ENCODE measurements around the gene KIF1B. TPM values are rescaled to one million over a fixed set of nuclear protein-coding genes. Genes with fewer than 3 reads are reported as not detected.

KIF1B gene
- total and polyA plus RNA-seq, 2 experiments from 2014 or later, result 21.5 to 68.4 TPM

- TF ChIP-seq ZNF462 (CRISPR knock-in tag; IDR thresholded peaks at IDR 0.05), result no peak
- no peak for TF ChIP-seq CTCF (conservative IDR thresholded peaks at IDR 0.05; ENCODE audit: low read depth in 2 of 2)
- no peak for TF ChIP-seq STAT1 (IDR thresholded peaks at IDR 0.05; ENCODE audit: unreplicated experiment)
- no peak for TF ChIP-seq EZH2phosphoT487 (IDR thresholded peaks at IDR 0.05; ENCODE audit: unreplicated experiment)
- no peak for TF ChIP-seq JUNB (IDR thresholded peaks at IDR 0.05; ENCODE audit: unreplicated experiment)
- no peak for TF ChIP-seq EZH2 (IDR thresholded peaks at IDR 0.05; ENCODE audit: low read depth, unreplicated experiment)
- no peak for TF ChIP-seq ZNF331 (CRISPR knock-in tag; IDR thresholded peaks at IDR 0.05; ENCODE audit: low read depth)
- TF ChIP-seq POLR2AphosphoS5 (IDR thresholded peaks at IDR 0.05; ENCODE audit: low read depth), result no peak
- TF ChIP-seq ETS1 (IDR thresholded peaks at IDR 0.05), result no peak
Measured at GRCh38 chr1:10379101-10379620, 168.8 kb downstream of the KIF1B start (continued).
